NCI-H187 treated with DMSO at 0.1 percent for 48 hours (cell line): Measurements from ENCODE around the gene NCOR2.

Experiments
- DNase-seq: peaks from one replicate; lab custom pipeline; 2025; lab: John Stamatoyannopoulos, UW

The NCOR2 gene

DNA sequence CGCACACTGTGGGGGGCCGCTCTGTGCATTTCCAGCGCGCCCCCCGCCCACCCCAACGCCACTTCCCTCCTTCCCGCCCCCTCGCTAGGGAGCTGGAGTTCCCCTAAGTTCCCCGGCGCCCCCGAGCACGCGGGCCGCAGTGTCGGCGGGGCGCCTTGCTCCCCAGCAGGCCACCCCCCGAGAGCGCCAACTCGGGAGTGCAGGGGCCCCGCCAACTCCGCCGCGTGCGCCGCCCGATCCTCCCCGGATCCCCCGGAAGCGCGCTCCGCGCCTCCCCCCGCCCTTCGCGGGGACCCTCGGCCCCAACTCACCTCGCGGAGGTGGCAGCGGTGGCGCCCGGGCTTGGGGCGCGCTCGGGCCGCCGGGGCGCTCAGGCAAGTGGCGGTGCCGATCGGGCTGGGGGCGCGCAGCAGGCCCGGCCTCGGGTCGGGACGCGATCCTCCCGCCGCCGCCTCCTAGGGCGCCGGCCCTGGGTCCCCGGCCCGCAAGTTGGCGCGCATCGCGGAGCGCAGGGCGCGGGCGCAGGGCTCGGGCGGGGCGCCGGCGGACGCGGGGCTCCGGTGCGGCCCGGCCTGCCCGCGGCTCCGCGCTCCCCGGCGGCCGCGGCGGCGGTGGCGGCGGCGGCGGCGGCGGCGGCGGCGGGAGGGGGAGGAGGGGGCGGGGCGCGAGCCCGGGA lies at the start of gene NCOR2:
Gene NCOR2 (minus strand): TSS at position 616 of the 676 bp plus-strand sequence. CDS start 72,361 bp downstream, outside the sequence.
- DNase-seq: no peak

DNA sequence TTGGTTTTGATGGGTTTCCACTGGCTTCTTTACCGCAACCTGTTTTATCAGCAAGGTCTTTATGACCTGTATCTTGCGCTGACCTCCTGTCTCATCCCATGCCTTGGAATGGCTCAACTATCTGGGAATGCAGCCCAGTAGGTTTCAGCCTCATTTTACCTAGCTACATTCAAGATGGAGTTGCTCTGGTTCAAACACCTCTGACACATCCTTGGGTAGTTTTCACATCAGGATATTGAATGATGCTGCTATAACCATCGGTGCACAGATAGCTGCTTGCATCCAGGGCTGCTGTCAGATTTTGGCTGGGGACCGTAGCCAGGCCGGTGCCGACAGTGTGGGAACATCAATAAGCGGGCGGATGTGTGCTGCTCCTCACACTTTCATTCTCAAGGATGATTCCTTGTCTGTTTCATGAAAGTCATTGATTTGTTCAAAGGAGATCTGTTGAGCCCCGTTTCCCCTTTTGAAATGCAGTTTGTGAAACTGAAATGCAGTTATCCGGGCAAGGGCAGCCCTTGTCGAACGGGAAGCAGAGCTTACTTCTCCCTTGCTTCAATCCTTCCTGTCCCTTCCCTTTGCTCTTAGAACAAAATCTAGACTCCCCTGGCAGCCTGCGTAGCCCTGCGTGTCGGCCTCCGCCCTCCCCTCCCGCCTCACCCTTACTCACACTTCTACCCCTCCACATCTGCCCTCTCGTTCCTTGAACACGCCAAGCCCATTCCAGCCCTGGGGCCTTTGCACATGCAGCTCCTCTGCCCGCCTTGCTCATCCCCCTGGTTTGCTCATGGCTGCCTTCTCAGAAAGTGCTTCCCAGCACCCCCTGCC lies 49.2 kb upstream of the NCOR2 start:
- DNase-seq: no peak

DNA sequence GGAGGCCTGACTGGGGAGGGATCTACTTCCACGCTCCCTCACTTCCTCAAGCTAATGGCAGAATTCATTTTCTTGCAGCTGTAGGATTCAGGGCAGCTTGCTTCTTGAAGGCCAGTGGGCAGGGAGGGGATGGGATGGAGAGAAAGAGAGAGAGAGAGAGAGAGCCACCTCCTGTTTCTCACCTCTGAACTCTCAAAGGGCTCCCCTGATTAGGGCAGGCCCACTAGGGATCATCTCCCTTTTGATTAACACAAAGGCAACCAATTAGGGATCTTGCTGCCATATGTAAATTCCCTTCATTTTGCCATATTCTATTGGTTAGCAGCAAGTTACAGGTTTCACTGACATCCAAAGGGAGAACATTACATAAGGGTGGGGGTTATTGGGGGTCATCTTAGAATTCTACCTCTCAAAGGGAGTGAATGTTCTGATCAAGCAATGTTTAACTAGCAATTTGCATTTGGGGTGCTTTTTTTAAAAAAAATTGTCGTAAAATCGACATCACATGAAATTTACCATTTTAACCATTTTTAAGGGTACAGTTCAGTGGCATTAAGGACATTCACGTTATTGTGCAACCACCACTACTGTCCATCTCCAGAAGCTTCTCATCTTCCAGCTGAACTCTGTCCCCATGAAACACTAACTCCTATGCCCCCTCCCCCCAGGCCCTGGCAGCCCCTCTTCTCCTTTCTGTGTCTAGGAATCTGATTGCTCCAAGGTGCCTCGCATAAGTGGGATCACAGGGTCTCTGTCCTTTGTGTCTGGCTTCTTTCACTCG lies 47.3 kb upstream of the NCOR2 start:
- no peak for DNase-seq

DNA sequence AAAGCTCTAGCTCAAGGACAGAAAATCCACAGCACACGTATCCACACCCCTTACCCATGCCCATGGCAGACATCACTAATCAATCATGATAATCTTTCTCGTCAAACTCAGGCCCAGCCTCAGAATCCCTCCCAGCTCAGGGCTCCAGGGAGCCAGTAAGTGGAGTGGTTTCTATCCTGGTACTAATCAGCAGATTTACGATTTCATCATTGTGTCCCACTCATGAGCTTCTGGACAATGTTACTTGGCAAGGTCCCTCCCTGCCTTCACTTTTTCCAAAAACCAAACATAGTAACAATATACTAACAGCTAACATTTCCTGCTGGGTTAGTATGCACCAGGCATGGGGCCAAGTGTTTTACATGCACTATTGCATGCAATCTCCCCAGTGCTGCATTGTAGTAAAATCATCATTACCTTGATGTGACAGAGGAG lies 45.8 kb upstream of the NCOR2 start:
- DNase-seq: no peak

DNA sequence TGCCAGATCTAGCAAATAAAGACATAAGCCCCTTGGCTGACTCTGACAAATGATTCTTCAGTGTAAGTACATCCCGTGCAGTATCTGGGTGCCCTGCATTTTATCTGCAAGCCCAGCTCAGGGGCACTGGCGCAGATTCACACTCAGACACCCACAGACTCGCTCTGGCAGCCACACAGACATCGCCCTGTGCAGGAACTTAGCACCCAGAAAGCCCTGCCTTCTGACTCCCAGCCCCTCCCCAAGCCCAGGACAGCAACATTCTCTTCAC lies 44.9 kb upstream of the NCOR2 start:
- DNase-seq: no peak

DNA sequence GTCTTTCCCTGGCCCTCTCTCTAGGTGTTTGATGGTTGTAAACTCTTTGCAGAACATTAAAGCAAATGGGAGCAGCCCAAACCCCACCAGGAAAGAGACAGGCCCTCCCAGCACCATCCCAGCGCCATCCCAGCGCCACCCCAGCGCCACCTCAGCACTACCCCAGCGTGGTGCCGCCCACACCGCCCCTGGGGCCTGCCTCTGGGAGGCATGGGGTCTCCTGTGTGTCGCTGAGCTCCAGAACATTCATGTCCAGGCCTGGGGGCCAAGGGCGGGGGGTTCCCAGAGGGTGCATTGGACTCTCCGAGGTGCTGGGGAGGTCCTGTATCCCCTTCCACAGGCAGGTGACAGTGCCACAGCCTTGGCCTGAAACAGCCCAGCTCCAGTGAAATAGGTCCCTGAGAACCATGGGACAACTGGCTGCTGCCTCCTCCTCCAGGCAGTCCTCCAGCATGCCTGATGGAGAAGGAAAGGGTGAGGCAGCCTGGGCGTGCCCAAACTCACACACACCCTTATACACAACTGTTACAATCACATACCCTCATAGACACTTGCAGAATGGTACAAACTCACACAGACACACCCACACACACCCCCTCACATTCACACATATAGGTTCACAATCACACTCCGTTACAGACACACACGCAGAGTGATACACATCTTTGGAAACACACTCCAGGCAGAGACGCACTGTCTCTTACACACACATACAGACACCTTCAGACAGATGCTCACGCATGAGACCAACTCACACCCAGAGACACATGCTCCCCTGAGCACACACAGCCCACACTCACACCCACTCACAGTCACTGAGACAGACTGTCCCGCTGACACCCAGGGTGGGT lies 44.4 kb upstream of the NCOR2 start:
- no peak for DNase-seq

DNA sequence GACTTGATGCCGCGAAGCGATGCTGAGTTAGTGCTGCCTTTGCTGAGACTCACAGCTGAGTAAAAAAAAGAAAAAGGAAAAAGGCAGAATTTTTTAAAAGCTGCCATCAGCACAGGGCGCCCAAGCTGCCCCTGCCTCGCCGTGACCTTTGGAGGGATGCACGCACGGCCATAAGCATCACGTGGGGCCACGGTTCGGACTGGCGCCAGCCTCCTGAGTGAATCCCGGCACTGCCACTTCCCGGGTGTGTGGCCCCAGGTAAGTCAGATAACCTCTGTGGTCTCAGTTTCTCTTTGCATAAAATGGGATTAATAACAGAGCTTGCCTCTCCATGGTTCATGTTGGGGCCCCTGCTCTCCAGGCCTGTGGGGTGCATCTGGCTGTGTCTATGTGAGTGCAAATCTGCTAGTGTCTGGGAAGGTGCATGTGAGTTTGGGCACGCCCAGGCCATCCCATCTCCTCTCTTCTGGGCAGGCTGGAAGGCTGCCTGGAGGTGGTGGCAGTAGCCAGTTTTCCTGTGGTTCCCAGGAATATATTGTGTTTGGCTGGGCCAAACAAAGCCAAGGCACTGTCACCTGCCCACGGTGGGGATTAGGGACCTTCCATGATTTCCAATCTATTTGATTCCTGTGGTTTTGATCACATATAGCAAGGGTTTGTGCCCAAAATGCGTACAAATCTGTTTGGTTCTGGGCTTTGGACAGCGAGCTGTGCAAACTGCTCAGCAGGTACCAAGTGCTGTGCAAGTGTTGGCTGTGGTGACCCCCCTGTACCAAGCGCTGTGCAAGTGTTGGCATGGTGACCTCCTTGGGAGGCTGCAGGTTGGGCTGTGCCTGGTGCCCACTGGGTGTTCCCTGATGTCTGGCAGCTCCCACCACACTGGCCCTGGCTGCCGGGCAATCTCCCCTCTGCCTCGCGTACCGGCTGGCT lies 43.5 kb upstream of the NCOR2 start:
- no peak for DNase-seq

DNA sequence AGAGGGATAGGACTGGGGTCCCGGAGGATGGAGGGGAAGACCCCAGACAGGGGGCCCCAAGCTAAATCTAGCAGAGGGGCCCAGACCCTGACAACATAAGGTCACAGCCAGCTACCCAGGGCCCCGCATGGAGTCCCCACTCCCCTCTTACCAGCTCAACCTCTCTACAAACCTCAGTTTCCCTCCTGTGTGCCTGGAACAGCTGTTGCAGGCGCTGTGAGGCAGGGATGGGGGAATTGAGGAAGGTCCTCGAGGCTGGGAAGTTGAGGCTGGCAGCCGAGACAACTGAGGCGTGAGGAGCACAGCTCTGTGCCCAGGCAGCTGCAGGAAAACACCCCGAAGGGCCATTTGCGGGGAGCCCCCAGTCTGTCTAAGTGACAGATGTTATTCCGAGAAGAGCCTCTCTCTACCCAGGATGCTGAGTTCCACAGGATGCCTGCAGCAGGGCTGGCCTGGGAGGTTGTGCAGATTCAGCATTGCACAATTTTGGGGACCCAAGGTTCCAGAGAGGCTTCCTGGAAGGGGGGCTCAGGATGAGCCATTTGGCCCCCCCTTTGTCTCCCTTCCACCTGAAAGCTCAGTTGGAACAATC lies 42.7 kb upstream of the NCOR2 start:
- no peak for DNase-seq

DNA sequence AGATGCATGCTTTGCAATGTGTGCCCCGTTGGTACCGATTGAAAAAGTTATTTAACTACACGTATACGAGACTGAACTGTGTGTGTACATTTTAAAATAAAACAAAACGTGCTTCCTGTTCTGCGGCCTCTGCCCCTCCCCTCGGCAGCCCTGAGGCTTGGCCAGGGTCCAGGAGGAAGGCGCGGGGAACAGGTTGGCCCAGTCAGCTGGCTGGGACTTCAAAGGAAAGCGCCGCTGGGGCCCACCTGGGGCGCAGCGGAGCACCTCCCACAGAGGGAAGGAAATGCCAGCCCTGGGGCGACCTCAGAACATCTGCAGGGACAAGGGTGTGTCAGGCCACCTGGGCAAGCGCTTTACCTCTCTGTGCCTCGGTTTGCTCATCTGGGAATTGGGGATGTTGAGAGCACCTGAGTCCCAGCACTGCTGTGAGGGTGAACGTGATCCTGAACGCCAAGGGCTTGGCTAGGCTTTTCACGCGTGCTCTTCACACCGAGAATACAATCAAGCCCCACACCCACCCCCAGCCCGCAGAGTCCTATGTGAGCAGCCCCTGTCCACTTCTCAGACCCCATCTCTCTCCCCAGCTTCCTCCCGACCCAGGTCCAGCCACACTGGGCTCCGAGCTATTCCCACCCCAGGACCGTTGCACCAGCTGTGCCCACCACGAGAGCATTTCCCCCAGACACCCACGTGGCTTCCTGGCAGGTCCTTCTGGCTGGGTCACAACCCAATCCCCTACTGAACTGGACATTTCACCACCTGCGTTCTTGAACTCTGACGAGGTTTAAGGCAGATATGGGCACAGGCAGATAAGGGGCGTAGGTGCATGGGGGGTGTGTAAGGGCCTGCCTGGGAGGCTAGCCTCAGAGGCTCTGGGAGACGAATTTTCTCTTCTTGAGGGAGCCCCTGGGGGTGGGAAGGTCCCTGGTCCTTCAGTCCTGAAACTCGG lies 41.9 kb upstream of the NCOR2 start:
- DNase-seq: peak; percentile 86

DNA sequence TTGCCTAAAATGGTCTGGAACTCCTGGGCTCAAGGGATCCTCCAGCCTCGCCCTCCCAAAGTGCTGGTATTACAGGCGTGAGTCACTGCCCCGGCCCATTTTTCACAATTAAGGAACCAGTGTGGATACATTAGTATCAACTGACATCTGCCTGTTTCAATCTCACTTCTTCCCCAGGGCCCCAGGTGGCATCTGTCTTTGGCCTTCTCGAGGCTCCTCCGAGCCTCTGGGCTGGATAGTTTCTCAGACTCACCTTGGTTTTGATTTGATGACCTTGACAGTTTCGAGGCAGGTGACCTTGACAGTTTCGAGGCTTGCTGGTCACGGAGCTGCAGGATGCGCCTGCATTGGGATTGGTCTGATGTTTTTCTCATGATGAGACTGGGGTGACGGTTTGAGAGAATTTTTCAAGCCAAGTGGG lies 41.0 kb upstream of the NCOR2 start:
- no peak for DNase-seq

DNA sequence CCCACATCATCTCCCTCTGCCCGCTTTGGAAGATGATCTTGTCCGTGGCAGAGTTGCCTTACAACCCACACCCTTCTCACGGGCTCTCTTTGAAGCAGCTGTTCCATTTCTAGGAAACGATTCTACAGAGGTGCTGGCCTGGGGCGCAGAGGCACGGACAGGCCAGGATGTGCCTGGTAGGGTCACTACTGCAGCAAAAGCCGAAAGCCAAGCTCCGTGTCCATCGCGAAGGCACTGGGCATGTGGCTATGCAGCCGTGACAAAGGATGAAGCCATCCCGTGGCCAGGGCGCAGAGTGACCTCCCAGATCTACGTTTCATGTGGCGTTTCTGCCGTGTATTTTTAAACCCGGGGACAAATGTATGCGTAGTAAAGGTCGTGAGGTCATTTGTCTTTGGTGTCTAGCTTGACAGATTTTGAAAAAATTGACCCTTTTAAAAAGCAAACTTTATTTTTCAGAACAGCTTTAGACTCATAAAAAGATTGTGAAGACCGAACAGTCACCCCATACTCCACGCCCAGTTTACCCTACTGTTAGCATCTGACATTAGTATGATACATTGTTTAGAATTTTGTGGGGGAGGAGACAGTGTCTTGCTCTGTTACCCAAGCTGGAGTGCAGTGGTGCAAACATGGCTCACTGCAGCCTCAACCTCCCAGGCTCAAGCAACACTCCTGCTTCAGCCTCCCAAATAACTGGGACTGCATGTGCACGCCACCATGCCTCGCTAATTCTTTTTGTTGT lies 40.4 kb upstream of the NCOR2 start:
- DNase-seq: no peak

DNA sequence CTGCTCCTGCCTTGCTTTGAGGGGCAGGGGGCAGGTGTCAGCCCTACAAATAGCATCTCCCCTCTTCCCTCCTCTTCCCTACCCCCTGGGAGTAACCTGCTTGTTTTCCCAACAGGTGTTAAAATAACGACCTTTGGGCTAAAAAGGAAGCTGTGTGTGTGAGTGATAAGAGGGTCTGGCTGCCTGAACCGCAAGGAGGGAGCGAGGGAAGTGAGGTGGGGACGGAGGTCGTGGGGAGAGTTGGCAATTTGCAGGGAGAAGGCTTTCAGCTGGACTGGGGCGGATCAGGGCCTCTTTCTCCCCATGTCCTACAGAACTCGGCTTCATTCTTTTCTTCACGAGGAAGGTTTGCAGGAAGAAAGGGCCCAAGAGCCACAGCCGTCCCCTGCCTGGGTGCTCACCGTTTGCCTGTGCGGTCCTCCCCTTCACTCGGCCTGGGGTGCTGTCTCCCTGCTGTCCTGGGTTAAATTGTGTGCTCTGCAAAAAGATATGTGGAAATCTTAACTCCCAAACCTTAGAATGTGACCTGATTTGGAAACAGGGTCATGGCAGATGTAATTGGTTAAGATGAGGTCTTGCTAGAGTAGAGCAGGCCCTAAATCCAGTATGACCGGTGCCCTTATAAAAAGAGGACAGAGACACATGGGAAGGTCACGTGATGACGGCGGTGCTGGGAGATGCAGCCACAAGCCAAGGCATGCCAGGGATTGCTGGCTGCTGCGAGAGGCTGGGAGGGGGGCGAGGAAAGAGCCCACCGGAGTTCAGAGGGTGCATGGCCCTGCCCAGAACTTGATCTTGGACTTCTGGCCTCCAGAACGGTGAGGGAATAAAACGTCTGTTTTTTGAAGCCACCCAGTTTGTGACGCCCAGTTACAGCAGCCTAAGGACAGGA lies 38.7 kb upstream of the NCOR2 start:
- DNase-seq: no peak

DNA sequence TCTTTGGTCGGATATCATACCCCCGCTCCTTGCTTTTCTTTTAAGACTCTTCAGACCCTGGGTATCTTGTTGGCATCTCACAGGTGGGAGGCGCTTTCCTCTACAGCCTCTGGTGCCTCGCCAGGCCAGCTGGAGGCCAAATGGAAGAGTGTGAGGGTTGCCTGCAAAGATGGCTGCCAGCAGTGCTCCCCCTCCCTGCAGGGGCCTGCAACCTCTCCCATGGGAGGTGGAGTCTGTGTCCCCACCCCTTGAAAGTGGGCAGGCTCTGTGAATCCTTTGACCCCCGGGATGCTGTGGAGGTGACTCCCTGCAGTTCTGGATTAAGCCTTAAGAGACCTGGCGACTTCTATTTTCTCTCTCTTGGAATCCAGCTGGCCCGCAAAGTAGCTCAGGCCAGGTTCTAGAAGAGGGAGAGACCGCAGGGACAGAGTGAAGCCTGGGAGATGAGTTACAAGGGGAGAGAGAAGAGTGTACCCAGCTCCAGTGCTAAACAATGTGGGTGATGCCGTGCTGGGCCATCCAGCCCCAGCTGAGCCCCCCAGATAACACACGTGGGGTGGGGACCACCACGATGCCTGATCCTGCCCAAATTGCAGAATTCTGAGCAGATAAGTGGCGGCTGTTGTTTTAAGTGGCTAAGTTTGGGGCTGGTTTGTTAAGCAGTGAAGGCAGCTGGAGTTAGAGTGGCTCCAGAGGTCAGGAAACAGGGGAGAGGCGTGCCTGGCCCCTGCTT lies 37.9 kb upstream of the NCOR2 start:
- no peak for DNase-seq

DNA sequence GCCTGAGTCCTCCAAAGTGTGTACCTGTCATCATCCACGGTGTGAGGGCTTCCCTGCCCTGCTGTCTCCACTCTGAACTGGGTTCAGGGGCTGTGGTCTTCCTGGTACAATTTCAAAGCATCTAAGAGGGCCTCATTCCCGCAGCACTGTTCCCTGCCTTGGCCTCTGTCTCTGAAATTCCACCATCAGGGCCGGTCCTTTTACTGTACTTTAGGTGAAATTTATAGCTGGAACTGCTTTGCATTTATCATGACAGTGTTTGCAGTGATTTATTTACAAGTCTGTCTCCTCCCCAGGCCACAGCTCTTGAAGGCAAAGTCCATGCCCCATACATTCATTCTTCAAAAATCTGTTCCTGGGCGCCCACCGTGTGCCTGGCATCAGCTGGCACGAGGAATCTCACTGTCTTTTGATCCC lies 36.9 kb upstream of the NCOR2 start:
- DNase-seq: no peak

DNA sequence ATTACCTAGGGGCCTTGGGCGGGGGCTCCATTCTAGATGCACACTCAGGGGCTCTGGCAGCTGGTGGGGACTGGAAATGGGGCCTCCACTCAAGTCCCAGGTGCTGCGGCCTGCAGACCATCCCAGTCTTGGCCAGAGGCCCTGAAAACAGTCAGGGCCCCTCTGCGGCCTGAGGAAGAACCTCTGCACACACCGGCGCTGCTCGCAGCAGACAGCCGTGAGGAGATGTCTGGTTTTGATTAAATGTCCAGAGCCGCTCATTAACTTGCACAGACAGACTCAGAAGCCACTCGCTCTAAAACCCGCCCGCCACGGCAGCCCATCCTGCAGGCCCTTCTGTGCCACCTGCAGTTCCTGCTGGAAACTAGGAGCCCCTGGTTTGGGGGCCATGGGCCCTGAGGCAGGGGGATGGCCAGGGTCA lies 36.4 kb upstream of the NCOR2 start:
- DNase-seq: no peak

DNA sequence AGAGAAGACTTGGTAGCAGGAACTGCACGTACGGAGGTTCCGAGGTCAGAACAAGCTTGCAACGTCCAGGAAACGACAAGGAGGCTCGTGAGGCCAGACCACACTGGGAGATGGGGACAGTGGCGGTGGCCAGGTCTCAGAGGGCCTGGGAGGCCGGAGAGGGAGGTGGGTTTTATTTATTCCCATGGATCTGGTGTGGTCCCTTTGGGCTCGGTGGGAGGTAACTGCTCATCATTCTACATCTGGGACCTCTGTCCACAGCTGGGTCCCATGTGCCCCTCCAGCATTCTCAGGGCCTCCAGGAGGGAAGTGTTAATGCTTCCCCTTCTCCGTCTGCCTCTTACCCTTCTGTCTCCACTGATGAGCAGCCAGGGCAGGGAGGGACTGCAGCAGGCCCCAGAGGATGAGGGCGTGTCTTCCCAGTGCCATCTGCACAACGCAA lies 35.7 kb upstream of the NCOR2 start:
- no peak for DNase-seq

DNA sequence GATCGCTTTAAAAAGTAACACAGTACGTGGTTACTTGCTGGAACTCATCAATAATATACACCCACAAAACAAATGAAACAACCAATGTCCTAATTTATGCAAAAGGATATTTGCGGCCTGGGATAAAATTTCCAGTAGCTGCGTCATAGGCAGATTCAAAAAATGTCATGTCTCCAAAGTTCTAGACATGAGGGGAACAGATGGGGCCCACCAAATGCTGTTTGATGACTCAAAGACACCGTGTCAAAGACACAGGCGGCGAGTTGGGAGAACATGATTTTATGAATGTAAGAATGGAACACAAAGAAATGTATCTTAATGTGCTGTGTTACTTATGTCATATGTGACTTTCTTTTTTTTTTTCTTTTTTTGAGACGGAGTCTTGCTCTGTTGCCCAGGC lies 34.3 kb upstream of the NCOR2 start:
- DNase-seq: no peak
